Natural killer cell (primary cell): ENCODE measurements around the gene CEBPE. TPM values are rescaled to one million over a fixed set of nuclear protein-coding genes. Genes with fewer than 3 reads are reported as not detected.

Experiments
- ATAC-seq, 3 donors: fragments of 150-1000 bp in 2 of 3; fragments of 200-7000 bp in 1 of 3; cut with Tn5 transposase; 1 replicate in 1 of 3; 2 replicates in 2 of 3; pipeline ENCODE4 v1.10.0; 2021; ENCODE audit warnings: mild to moderate bottlenecking in 2 of 3, moderate library complexity in 2 of 3
- DNase-seq, 2 donors: peaks; one replicate each; pipeline versions ENCODE4 v3.0.0 to v3.0.0-alpha.2; 2013 to 2021; ENCODE audit warnings: mixed read lengths in 1 of 2
- H3K27ac ChIP-seq: one replicate; pipeline ENCODE4 v1.5.1; 2013; ENCODE audit warnings: mild to moderate bottlenecking, low read length
- H3K27me3 ChIP-seq: one replicate; pipeline ENCODE4 v1.6.1; 2013; ENCODE audit warnings: low read length; ENCODE audit not compliant: control insufficient read depth, insufficient read depth
- H3K36me3 ChIP-seq: one replicate; pipeline ENCODE4 v1.6.1; 2013; ENCODE audit warnings: low read length; ENCODE audit not compliant: control insufficient read depth, insufficient read depth
- H3K4me1 ChIP-seq: one replicate; pipeline ENCODE4 v1.6.1; 2013; ENCODE audit warnings: low read length; ENCODE audit not compliant: control insufficient read depth, insufficient read depth
- H3K4me3 ChIP-seq: one replicate; pipeline ENCODE4 v1.5.1; 2013; ENCODE audit warnings: low read length
- H3K9me3 ChIP-seq: one replicate; pipeline ENCODE4 v1.6.1; 2013; ENCODE audit warnings: low read length; ENCODE audit not compliant: control insufficient read depth, insufficient read depth
- H3K27ac Mint-ChIP-seq, 2 donors: one replicate each; pipeline ENCODE4 v1.8.0; 2022; ENCODE audit warnings: mild to moderate bottlenecking in 2 of 2, mixed read lengths in 2 of 2, moderate library complexity in 1 of 2
- H3K27me3 Mint-ChIP-seq, 2 donors: one replicate each; pipeline ENCODE4 v1.8.0; 2022; ENCODE audit warnings: low read depth in 2 of 2, mixed read lengths in 2 of 2
- H3K36me3 Mint-ChIP-seq: one replicate; pipeline ENCODE4 v1.8.0; 2022; ENCODE audit warnings: mixed read lengths
- H3K4me1 Mint-ChIP-seq, 2 donors: one replicate each; pipeline ENCODE4 v1.8.0; 2022; ENCODE audit warnings: mixed read lengths in 2 of 2
- H3K4me3 Mint-ChIP-seq: one replicate; pipeline ENCODE4 v1.8.0; 2022; ENCODE audit warnings: mild to moderate bottlenecking, moderate library complexity, mixed read lengths
- H3K9me3 Mint-ChIP-seq, 2 donors: one replicate each; pipeline ENCODE4 v1.8.0; 2022; ENCODE audit warnings: mixed read lengths in 2 of 2
- WGBS: methylation state at CpG from one replicate; pipeline ENCODE4 v1.1.7; 2013; ENCODE audit warnings: missing lambda C conversion rate; ENCODE audit not compliant: insufficient coverage; 5-methylcytosine and 5-hydroxymethylcytosine counted together
- intact Hi-C: fragments of 100-400 bp; cut with micrococcal nuclease; formaldehyde crosslinking; loops from one replicate; pipeline ENCODE4 v1.14.2; 2022
- total RNA-seq, 4 donors: library from RNA; stranded (reverse); fragments of 120-200 nt in 1 of 4; gene quantifications; one replicate each; pipeline versions ENCODE4 v1.2.3 to v1.2.4, GENCODE V29; 2013 to 2022
- TF ChIP-seq, protein P1 (sequence below): fragments of 200-600 bp; IDR thresholded peaks from one replicate; pipeline ENCODE4 v1.8.0; 2022; ENCODE audit warnings: antibody characterized with exemption

Gene CEBPE
- total RNA-seq, 3 donors from 2014 or later (not counting 1 experiment from before 2014, with no cell fraction given) = not detected

DNA sequence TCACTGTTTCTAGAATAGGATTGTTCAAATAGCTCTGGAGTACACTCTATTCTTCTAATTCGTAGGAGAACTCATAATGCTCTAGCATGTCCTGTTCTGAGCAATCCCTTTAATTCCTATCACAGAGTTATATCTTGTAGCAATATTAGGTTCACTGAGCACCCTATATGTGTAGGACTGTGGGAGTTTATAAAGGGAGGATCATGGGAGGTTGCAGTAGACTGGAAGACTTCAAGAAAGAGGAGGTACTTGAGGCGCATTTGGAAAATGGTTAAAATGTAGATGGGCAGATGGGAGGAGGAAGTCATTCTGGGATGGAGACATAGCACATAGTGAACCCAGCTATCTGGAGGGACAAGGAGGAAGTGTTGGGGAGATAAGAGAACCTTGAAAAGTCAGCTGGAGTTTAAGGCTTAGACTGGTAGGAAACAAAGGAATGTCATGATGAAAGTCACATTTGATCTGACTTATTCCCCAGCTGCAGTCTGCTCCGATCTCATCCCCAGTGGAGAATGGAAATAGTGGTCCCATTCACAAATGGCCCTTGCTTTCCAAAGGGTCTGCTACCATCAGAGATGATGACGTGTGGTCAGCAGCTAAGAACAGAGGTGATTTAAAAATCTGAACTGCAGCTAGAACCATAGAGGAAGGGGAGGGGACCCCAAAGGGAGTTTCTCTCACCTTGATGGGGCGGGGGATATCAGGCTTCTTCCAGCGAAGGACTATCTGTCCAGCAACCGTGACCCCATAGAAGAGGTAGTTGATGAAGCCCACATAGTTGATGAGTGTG is 10.1 kb upstream of the CEBPE start:
- Mint-ChIP-seq H3K4me1 (no peaks in the 10 kb centered on the region), H3K4me3 (no peak overlapping the region), H3K27ac (no peak overlapping the region), H3K27me3 (peaks cover 11 to 16% of the 10 kb centered on the region in 2 donors), H3K36me3 (no peaks in the 10 kb centered on the region), H3K9me3 (no peaks in the 10 kb centered on the region)
- ATAC-seq = no peak
- Histone ChIP-seq H3K36me3 (no peaks in the 10 kb centered on the region), H3K27ac (no peak overlapping the region), H3K27me3 (no peaks in the 10 kb centered on the region), H3K9me3 (no peaks in the 10 kb centered on the region), H3K4me1 (no peaks in the 10 kb centered on the region), H3K4me3 (no peak overlapping the region)
- TF ChIP-seq, protein P1, sequence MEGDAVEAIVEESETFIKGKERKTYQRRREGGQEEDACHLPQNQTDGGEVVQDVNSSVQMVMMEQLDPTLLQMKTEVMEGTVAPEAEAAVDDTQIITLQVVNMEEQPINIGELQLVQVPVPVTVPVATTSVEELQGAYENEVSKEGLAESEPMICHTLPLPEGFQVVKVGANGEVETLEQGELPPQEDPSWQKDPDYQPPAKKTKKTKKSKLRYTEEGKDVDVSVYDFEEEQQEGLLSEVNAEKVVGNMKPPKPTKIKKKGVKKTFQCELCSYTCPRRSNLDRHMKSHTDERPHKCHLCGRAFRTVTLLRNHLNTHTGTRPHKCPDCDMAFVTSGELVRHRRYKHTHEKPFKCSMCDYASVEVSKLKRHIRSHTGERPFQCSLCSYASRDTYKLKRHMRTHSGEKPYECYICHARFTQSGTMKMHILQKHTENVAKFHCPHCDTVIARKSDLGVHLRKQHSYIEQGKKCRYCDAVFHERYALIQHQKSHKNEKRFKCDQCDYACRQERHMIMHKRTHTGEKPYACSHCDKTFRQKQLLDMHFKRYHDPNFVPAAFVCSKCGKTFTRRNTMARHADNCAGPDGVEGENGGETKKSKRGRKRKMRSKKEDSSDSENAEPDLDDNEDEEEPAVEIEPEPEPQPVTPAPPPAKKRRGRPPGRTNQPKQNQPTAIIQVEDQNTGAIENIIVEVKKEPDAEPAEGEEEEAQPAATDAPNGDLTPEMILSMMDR = no peak
- intact Hi-C loops = no loop called here
- WGBS = 92% methylated on average over 6 of the region's 7 CpGs
- DNase-seq = no peak

DNA sequence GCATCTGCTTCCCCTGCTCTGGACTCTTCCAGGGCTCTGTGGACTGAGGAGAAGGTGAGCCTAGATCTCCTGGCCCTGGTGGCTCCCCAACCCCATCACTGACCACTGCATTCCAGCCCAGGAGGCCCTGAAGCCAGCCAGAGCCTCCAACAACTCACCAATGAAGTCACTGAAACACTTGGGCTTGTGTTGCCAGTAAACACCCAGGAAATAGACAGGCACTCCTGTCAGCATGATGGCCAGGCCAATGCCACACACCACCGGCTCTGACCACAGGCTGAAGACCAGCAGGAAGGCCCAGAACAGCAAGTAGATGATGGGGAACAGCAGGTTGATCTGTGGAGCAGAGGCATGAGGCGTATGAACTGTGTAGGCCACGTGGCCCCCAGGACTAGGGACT is 8.8 kb upstream of the CEBPE start:
- Mint-ChIP-seq H3K27ac (no peak overlapping the region), H3K9me3 (no peaks in the 10 kb centered on the region), H3K27me3 (peaks cover 11 to 20% of the 10 kb centered on the region in 2 donors), H3K4me3 (no peak overlapping the region), H3K4me1 (no peaks in the 10 kb centered on the region), H3K36me3 (no peaks in the 10 kb centered on the region)
- intact Hi-C loops = no loop called here
- no peak overlapping the region for H3K4me3 ChIP-seq
- ATAC-seq (no peak), DNase-seq (no peak)
- H3K27ac ChIP-seq = no peak overlapping the region
- TF ChIP-seq, protein P1 = no peak
- no peaks in the 10 kb centered on the region for H3K27me3 ChIP-seq
- no peaks in the 10 kb centered on the region for H3K9me3 ChIP-seq
- H3K36me3 ChIP-seq = no peaks in the 10 kb centered on the region
- 80% methylated on average over 3 of the region's 3 CpGs for WGBS
- H3K4me1 ChIP-seq = no peaks in the 10 kb centered on the region

DNA sequence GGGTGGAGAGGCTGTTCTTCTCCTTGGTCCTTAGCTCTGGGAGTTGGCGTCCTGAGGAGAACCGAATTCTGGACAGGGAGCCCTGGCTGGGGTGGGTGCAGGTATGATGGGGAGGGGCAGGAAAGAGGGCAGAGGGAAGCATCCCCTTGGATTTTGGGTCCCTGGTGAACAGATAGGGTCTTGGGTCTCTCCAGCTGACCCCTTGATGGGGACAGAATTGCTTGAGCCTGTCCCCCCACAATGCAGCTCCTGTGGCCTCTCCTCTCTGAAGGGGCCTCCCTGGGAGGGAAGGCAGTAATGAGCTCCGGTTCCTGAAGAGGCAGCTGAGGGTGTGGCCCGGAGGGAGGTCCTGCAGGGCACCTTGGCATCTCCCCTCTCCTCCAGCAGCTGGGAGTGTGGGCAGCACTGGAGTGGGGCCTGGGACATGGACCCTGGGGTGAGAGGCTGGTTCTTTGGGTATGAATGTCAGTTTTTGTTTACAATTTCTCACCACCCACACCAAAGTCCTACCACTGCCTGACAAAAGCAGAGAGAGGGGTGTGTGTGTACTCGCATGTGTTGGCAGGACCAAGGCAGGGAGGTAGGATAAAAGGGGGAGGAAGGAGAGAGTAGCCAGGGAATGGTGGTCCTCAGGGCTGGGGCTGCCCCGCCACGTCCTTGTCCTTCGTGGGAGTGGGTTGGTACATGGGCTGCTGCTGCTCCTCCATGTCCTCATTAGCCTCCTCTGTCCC is 7.7 kb upstream of the CEBPE start:
- H3K4me1 ChIP-seq = peaks cover under 1% of the 10 kb centered on the region
- no peak overlapping the region for H3K4me3 ChIP-seq
- Mint-ChIP-seq H3K4me3 (no peak overlapping the region), H3K27me3 (peaks cover 11 to 24% of the 10 kb centered on the region in 2 donors), H3K36me3 (no peaks in the 10 kb centered on the region), H3K9me3 (no peaks in the 10 kb centered on the region), H3K27ac (no peak overlapping the region), H3K4me1 (no peaks in the 10 kb centered on the region)
- ATAC-seq = no peak
- no peaks in the 10 kb centered on the region for H3K9me3 ChIP-seq
- no peak for DNase-seq
- TF ChIP-seq, protein P1 = no peak
- intact Hi-C loops = no loop called here
- no peaks in the 10 kb centered on the region for H3K36me3 ChIP-seq
- 86% methylated on average over 8 of the region's 8 CpGs for WGBS
- H3K27me3 ChIP-seq = no peaks in the 10 kb centered on the region
- no peak overlapping the region for H3K27ac ChIP-seq
